Tibial nerve (tissue), 3 donors: ENCODE data around the gene S100A11.

Experiments
- CTCF ChIP-seq, 5 experiments: fragments of 200-600 bp in 3 of 5; fragments of 450-650 bp in 2 of 5; sonication (generic) in 3 of 5; IDR thresholded peaks; one replicate each; pipeline ENCODE4 v1.5.1; 2016 to 2019; ENCODE audit warnings: antibody characterized with exemption in 5 of 5, mild to moderate bottlenecking in 3 of 5, moderate library complexity in 2 of 5
- POLR2A ChIP-seq, 2 donors: fragments of 450-650 bp; IDR thresholded peaks; one replicate each; pipeline ENCODE4 v1.6.1; 2017; ENCODE audit warnings: antibody characterized with exemption in 2 of 2, mild to moderate bottlenecking in 2 of 2, moderate library complexity in 2 of 2

GRCh38 chr1:151984313-151984956, 52.4 kb downstream of the S100A11 start:
- TF ChIP-seq CTCF (IDR thresholded peaks at IDR 0.05) (no peak), POLR2A (IDR thresholded peaks at IDR 0.05) (no peak)
